ENCODE results near the gene BBS12. TPM values are rescaled to one million over a fixed set of nuclear protein-coding genes. Genes with fewer than 3 reads are reported as not detected.

The BBS12 gene
- polyA plus RNA-seq, 3 donors: 0.19 to 1.0 (median 0.52) TPM

DNA sequence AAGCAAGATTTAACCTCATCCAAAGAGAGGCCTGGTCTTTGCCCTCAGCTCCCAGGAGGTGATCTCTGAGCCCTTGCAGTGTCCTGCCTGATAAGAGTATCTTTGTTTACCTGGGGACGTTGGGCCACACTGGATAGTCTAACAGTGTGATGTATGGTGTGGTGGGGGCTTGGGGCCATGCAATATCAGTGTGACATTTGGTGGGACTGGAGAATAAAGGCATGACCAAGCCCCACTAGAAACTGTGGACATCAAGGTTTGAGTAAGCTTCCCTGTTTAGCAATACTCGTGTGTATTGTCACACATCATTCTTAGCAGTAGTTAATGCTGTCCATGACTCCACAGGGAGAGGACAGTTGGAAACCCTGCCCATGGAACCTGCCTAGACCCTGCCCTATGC is 34.4 kb downstream of the BBS12 start:
- no peaks in the 10 kb centered on the region for H3K9me3 Mint-ChIP-seq
- Histone ChIP-seq H3K79me2 (ENCODE audit: insufficient read depth, low read length) (no peaks in the 10 kb centered on the region), H3K9me3 (replicated peaks in 1 of 2; ENCODE audit: control insufficient read depth in 1 of 2, insufficient read depth in 1 of 2, low read length in 2 of 2) (no peaks in the 10 kb centered on the region), H3K4me2 (replicated peaks; ENCODE audit: extremely low read depth, low read length, poor library complexity, severe bottlenecking) (no peak overlapping the region), H3K27ac (ENCODE audit: low read depth in 1 of 2, low read length in 2 of 2) (no peak overlapping the region), H3K4me1 (ENCODE audit: control insufficient read depth in 1 of 2, insufficient read depth in 2 of 2, low read length in 2 of 2) (peaks cover 8 to 31% of the 10 kb centered on the region in 2 donors), H2AFZ (ENCODE audit: insufficient read depth, low read depth, low read length, poor library complexity, severe bottlenecking) (peak overlapping the region; percentile 21), H3K4me3 (replicated peaks in 1 of 3; ENCODE audit: low read depth in 2 of 3, low read length in 3 of 3) (no peak overlapping the region), H3K36me3 (replicated peaks in 1 of 2; ENCODE audit: control insufficient read depth in 1 of 2, insufficient read depth in 2 of 2, low read length in 2 of 2) (no peaks in the 10 kb centered on the region), H3K27me3 (ENCODE audit: control insufficient read depth in 2 of 2, insufficient read depth in 2 of 2, low read length in 2 of 2) (no peaks in the 10 kb centered on the region), H3K9ac (ENCODE audit: insufficient read depth, low read length, poor library complexity, severe bottlenecking) (no peak overlapping the region), H4K20me1 (ENCODE audit: insufficient read depth, low read length) (no peaks in the 10 kb centered on the region)
- intact Hi-C loops (cut with micrococcal nuclease): loop anchor here in 1 of 2 donors (10.0 kb wide), 1 partner anchor 158 kb away; the partner anchor contains the start of gene NUDT6
- H3K4me1 Mint-ChIP-seq: peaks cover 30% of the 10 kb centered on the region
- H3K36me3 Mint-ChIP-seq: no peaks in the 10 kb centered on the region
- no peaks in the 10 kb centered on the region for H3K27me3 Mint-ChIP-seq (ENCODE audit: low read depth in 3 of 3)
- WGBS (ENCODE audit: insufficient coverage): 67% methylated on average over 1 of the region's 2 CpGs
- no peak overlapping the region for H3K27ac Mint-ChIP-seq
- no peak overlapping the region for H3K4me3 Mint-ChIP-seq
- TF ChIP-seq, protein P1, sequence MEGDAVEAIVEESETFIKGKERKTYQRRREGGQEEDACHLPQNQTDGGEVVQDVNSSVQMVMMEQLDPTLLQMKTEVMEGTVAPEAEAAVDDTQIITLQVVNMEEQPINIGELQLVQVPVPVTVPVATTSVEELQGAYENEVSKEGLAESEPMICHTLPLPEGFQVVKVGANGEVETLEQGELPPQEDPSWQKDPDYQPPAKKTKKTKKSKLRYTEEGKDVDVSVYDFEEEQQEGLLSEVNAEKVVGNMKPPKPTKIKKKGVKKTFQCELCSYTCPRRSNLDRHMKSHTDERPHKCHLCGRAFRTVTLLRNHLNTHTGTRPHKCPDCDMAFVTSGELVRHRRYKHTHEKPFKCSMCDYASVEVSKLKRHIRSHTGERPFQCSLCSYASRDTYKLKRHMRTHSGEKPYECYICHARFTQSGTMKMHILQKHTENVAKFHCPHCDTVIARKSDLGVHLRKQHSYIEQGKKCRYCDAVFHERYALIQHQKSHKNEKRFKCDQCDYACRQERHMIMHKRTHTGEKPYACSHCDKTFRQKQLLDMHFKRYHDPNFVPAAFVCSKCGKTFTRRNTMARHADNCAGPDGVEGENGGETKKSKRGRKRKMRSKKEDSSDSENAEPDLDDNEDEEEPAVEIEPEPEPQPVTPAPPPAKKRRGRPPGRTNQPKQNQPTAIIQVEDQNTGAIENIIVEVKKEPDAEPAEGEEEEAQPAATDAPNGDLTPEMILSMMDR (IDR thresholded peaks at IDR 0.05): no peak
- no peak for DNase-seq

DNA sequence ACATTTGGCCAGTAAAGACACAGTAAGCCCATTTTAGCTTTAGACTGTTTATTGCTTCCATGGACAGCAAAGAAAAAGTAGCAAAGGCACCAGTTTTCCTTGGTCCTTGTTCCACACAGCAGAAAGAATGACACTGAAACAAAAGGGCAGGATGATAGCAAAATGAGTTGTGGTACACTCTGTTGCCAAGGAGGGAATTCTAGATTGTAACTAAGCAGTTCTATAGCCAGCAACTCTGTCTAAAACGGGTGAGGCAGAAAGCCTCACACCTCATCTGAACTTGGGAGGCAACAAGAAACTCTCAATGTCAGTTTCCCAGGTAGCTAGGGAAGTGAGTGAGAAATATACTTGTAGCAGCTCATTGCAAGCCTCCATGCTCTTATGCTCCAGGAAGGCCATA is 39.2 kb downstream of the BBS12 start:
- H3K9me3 ChIP-seq (replicated peaks in 1 of 2; ENCODE audit: control insufficient read depth in 1 of 2, insufficient read depth in 1 of 2, low read length in 2 of 2): no peaks in the 10 kb centered on the region
- no peak overlapping the region for H3K9ac ChIP-seq (ENCODE audit: insufficient read depth, low read length, poor library complexity, severe bottlenecking)
- Mint-ChIP-seq H3K4me3 (no peak overlapping the region), H3K27ac (peak overlapping the region in 1 of 7 donors; percentile 10), H3K27me3 (ENCODE audit: low read depth in 3 of 3) (peaks cover 0 to 5% (median 4%) of the 10 kb centered on the region in 3 donors), H3K4me1 (peaks cover 14% of the 10 kb centered on the region), H3K9me3 (no peaks in the 10 kb centered on the region), H3K36me3 (no peaks in the 10 kb centered on the region)
- intact Hi-C loops (cut with micrococcal nuclease): no loop called here
- H3K4me1 ChIP-seq (ENCODE audit: control insufficient read depth in 1 of 2, insufficient read depth in 2 of 2, low read length in 2 of 2): peaks cover 4 to 15% of the 10 kb centered on the region in 2 donors
- H3K4me2 ChIP-seq (replicated peaks; ENCODE audit: extremely low read depth, low read length, poor library complexity, severe bottlenecking): no peak overlapping the region
- H3K27me3 ChIP-seq (ENCODE audit: control insufficient read depth in 2 of 2, insufficient read depth in 2 of 2, low read length in 2 of 2): no peaks in the 10 kb centered on the region
- H3K36me3 ChIP-seq (replicated peaks in 1 of 2; ENCODE audit: control insufficient read depth in 1 of 2, insufficient read depth in 2 of 2, low read length in 2 of 2): no peaks in the 10 kb centered on the region
- no CpG with 5 or more reads among the region's 1 CpG for WGBS (ENCODE audit: insufficient coverage)
- TF ChIP-seq, protein P1 (IDR thresholded peaks at IDR 0.05): no peak
- H3K4me3 ChIP-seq (replicated peaks in 1 of 3; ENCODE audit: low read depth in 2 of 3, low read length in 3 of 3): no peak overlapping the region
- H4K20me1 ChIP-seq (ENCODE audit: insufficient read depth, low read length): no peaks in the 10 kb centered on the region
- DNase-seq: no peak
- H3K27ac ChIP-seq (ENCODE audit: low read depth in 1 of 2, low read length in 2 of 2): no peak overlapping the region
- no peak overlapping the region for H2AFZ ChIP-seq (ENCODE audit: insufficient read depth, low read depth, low read length, poor library complexity, severe bottlenecking)
- H3K79me2 ChIP-seq (ENCODE audit: insufficient read depth, low read length): no peaks in the 10 kb centered on the region

Data from CD14-positive monocyte (primary cell).